ENCODE data around the gene CALM3.

Gene CALM3

GRCh38 chr19:46600384-46601317 is 479 bp upstream of the CALM3 start:
- peak; percentile 95 for DNase-seq

GRCh38 chr19:46602392-46603194 is 1.5 kb downstream of the CALM3 start:
- peak; percentile 29 for DNase-seq

GRCh38 chr19:46603195-46603637 is 2.1 kb downstream of the CALM3 start:
- DNase-seq = no peak

- DNase-seq = no peak
These were observed 2.7 kb downstream of the CALM3 start for GRCh38 chr19:46603752-46604231.

- DNase-seq = peak; percentile 66
These were observed 3.7 kb downstream of the CALM3 start for GRCh38 chr19:46604781-46605355.

- no peak for DNase-seq
These were observed 4.3 kb downstream of the CALM3 start for GRCh38 chr19:46605356-46605821.

- no peak for DNase-seq
These were observed 4.9 kb downstream of the CALM3 start for GRCh38 chr19:46606019-46606418.

GRCh38 chr19:46606681-46607447 is 5.7 kb downstream of the CALM3 start:
- no peak for DNase-seq

GRCh38 chr19:46607448-46607841 is 6.3 kb downstream of the CALM3 start:
- peak; percentile 31 for DNase-seq

GRCh38 chr19:46608178-46608577 is 7.0 kb downstream of the CALM3 start:
- DNase-seq = no peak

- DNase-seq = no peak
These were observed 7.6 kb downstream of the CALM3 start for GRCh38 chr19:46608581-46609345.

- DNase-seq = no peak
These were observed 8.6 kb downstream of the CALM3 start for GRCh38 chr19:46609511-46610412.

GRCh38 chr19:46610413-46610775 is 9.3 kb downstream of the CALM3 start:
- no peak for DNase-seq

- DNase-seq = no peak
These were observed 10.0 kb downstream of the CALM3 start for GRCh38 chr19:46610851-46611770.

- DNase-seq = no peak
These were observed 10.6 kb downstream of the CALM3 start for GRCh38 chr19:46611776-46612175.

- no peak for DNase-seq
These were observed 12.4 kb downstream of the CALM3 start for GRCh38 chr19:46613525-46613924.

GRCh38 chr19:46614114-46614722 is 13.1 kb downstream of the CALM3 start:
- peak; percentile 89 for DNase-seq

- no peak for DNase-seq
These were observed 14.8 kb downstream of the CALM3 start for GRCh38 chr19:46615966-46616365.
